ENCODE measurements around the gene TRANK1.

- TF ChIP-seq SIN3A (IDR thresholded peaks at IDR 0.05; ENCODE audit: borderline replicate concordance, insufficient read depth, low read length) (no peak), POLR2AphosphoS5 (IDR thresholded peaks at IDR 0.05; ENCODE audit: low read depth, low read length) (no peak), TAF1 (IDR thresholded peaks at IDR 0.05; ENCODE audit: borderline replicate concordance, insufficient read depth, low read length) (no peak)
- TF ChIP-seq, protein P1, sequence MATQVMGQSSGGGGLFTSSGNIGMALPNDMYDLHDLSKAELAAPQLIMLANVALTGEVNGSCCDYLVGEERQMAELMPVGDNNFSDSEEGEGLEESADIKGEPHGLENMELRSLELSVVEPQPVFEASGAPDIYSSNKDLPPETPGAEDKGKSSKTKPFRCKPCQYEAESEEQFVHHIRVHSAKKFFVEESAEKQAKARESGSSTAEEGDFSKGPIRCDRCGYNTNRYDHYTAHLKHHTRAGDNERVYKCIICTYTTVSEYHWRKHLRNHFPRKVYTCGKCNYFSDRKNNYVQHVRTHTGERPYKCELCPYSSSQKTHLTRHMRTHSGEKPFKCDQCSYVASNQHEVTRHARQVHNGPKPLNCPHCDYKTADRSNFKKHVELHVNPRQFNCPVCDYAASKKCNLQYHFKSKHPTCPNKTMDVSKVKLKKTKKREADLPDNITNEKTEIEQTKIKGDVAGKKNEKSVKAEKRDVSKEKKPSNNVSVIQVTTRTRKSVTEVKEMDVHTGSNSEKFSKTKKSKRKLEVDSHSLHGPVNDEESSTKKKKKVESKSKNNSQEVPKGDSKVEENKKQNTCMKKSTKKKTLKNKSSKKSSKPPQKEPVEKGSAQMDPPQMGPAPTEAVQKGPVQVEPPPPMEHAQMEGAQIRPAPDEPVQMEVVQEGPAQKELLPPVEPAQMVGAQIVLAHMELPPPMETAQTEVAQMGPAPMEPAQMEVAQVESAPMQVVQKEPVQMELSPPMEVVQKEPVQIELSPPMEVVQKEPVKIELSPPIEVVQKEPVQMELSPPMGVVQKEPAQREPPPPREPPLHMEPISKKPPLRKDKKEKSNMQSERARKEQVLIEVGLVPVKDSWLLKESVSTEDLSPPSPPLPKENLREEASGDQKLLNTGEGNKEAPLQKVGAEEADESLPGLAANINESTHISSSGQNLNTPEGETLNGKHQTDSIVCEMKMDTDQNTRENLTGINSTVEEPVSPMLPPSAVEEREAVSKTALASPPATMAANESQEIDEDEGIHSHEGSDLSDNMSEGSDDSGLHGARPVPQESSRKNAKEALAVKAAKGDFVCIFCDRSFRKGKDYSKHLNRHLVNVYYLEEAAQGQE (IDR thresholded peaks at IDR 0.05; ENCODE audit: insufficient read depth in 1 of 2, low read depth in 2 of 2, low read length in 2 of 2), result no peak
These were observed 53.1 kb downstream of the TRANK1 start for GRCh38 chr3:36891701-36892160.

Data from PFSK-1 (cell line).